Fibroblast of the conjunctiva (primary cell): ENCODE data around the gene SNTA1.
"Not testable (repeated sequence)": the region's sequence is repeated elsewhere in the genome, so short reads cannot be mapped to it uniquely, and the experiment has no call there.

Source experiments
- DNase-seq: peaks from one replicate; pipeline ENCODE4 v3.0.0-alpha.2; 2010; ENCODE audit warnings: low read depth

SNTA1 gene

GRCh38 chr20:33443512-33444239 is at the start of gene SNTA1:
Gene SNTA1 (minus strand): TSS chr20:33443763. CDS start chr20:33443620, 143 bp downstream.
- peak; percentile 60 for DNase-seq

- DNase-seq, result no peak
Observed at GRCh38 chr20:33490934-33491656, 47.5 kb upstream of the SNTA1 start.

- DNase-seq, result peak; percentile 9
Observed at GRCh38 chr20:33490023-33490933, 46.7 kb upstream of the SNTA1 start, which contains the start of gene CBFA2T2. Gene CBFA2T2 (plus strand): TSS chr20:33490096. CDS start chr20:33490268, 172 bp downstream.

DNA sequence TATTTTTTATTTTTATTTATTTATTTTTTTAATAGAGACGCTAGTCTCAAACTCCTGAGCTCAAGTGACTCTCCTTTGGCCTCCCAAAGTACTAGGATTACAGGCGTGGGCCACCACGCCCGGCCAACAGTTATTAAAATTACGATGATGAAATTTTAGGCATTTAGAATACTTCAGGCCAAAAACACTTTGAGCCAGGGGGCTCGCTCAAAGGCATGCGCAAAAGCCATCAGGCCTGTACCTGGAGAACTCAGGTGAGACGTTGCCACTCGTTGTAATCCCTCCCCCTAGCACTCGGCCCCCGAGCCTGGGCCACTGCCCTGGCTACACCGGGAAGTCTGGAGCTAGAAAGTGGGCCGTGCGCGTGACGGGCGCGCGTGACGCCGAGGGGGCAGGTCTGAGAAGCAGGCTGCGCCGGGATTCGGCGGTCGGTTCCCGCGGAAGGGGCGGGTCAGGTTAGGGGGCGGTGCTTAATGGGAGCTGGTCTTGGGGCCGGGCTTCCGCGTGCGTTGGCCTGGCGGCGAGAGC is 46.0 kb upstream of the SNTA1 start:
- peak; percentile 92 for DNase-seq

DNA sequence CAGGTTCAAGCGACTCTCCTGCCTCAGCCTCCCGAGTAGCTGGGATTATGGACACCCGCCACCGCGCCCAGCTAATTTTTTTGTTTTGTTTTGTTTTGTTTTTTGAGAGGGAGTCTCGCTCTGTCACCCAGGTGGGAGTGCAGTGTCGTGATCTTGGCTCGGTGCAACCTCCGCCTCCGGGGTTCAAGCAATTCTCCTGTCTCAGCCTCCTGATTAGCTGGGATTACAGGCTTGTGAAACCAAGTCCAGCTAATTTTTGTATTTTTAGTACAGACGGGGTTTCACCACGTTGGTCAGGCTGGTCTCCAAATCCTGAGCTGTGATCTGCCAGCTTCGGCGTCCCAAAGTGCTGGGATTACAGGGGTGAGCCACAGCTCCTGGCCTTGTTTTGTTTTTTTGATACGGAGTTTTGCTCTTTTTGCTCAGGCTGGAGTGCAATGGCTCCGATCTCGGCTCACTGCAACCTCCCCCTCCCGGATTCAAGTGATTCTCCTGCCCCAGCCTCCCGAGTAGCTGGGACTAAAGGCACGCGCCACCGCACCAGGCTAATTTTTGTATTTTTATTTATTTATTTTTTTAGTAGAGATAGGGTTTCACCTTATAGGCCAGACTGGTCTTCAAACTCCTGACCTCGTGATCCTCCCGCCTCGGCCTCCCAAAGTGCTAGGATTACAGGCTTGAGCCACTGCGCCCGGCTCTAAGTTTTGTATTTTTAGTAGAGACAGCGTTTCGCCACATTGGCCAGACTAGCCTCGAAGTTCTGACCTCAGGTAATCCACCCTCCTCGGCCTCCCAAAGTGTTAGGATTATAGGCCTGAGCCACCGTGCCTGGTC is 45.3 kb upstream of the SNTA1 start:
- DNase-seq, result not testable (repeated sequence)

- DNase-seq, result no peak
Observed at GRCh38 chr20:33488201-33488600, 44.6 kb upstream of the SNTA1 start.

DNA sequence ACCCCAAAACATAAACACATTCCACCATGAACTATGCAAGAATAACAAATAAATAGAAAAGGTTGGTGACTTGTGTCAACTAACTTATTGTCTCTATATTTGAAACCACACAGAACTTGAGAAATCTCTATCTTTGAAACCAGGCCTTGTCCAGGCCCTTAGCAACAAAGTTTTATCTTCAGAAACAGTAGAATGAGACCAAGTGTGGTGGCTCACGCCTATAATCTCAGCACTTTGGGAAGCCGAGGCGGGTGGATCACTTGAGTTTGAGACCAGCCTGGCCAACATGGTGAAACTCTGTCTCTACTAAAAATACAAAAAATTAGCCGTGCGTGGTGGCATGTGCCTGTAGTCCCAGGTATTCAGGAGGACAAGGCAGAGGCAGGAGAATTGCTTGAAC is 39.6 kb upstream of the SNTA1 start:
- not testable (repeated sequence) for DNase-seq

- DNase-seq, result no peak
Observed at GRCh38 chr20:33482581-33482980, 39.0 kb upstream of the SNTA1 start.

DNA sequence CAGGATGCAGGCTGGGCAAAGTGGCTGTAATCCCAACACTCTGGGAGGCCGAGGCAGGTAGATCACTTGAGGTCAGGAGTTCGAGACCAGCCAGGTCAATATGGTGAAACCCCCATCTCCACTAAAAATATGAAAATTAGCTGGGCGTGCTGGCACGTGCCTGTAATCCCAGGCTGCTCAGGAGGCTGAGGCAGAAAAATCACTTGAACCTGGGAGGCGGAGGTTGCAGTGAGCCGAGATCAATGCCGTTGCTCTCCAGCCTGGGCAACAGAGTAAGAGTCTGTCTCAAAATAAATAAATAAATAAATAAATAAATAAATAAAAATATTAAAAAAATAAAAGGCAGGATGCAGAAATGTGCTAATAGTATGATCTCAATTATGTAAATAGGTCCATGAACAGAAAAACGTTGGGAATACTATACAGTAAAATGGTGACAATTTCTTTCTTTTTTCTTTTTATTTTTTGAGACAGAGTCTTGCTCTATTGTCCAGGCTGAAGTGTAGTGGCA is 37.9 kb upstream of the SNTA1 start:
- no peak for DNase-seq

DNA sequence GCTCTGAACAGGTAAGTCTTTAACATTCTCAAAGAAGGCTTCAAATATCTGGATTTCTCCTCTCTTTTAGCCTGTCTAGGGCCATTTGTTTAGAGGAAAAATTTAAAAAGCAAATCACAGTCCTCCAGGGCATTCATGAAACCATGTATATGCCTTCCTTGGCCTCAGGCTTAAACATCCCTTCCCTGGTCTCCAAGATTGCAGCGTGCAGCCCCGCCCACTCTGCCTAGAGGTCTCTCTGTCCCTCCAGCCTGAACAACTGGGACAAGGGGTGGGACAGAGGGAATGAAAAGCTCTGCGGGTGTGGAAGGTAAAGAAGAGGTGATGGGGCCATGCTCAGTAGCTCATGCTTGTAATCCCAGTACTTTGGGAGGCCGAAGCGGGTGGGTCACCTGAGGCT is 36.5 kb upstream of the SNTA1 start:
- no peak for DNase-seq

GRCh38 chr20:33477386-33478234 is 34.0 kb upstream of the SNTA1 start:
- no peak for DNase-seq

DNA sequence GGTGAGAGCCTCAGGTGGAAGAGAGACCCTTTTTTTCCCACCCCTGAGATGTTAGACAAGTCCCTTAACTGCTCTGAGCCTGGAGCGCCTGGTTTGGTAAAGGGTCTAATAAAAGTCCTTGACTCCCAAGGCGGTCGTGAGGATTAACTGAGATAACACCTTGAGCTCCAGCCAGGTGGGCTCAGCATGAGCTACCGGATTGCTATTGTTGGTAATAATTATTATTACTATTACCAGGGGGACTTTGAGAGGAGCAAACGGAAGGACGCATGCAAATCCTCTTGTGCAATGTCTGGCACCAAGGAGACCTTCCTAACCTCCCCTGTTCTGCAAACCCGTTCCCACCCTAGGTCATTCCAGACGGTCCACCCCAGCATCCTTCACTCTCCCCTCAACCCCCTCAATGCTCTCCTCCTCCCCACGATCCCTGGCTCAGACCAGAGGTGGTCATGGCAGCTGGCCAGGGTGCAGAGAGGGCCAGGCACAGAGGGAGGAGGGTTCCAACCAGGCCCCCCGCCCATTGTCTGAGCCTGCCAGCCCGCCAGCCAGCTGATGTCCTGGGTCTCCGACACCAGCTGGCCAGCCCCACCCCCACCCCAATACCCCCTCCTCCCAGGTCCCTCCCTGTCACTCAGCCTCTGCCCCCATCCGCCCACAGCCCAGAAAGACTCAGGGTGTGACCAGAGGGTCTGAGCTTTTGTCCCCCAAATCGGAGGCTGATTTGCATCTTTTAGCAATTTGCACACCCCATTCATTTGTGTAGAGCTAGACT is 32.0 kb upstream of the SNTA1 start:
- no peak for DNase-seq

GRCh38 chr20:33474963-33475362 is 31.4 kb upstream of the SNTA1 start:
- no peak for DNase-seq

DNA sequence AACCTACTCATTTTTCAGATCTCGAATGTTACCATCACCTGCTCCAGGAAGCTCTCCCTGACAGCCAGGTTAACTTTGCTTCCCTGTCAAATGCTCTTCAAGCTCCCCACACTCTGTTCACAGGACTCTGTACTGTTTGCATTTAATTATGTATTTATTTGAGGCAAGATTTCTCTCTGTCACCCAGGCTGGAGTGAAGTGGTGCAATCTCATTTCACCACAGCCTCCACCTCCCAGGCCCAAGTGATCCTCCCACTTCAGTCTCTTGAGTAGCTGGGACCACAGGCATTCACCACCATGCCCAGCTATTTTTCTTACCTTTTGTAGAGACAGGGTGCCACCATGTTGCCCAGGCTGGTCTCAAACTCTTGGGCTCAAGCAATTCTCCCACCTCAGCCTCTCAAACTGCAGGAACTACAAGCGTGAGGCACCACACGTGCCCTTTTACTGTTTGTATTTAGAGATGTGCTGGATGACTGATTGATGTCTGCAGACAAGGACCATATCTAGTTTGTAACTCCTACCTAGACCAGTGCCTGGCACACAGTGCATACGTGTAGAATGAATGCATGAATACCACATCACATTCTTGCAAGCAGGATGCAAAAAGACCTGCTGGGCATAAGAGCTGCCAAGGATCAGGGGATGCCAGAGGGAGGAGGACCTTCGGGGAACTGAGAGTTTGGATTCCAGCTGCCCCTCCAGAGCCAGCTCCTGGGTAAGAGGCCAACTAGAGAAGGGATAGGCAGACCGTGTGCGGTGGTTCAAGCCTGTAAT is 30.7 kb upstream of the SNTA1 start:
- no peak for DNase-seq

- DNase-seq, result no peak
Observed at GRCh38 chr20:33472868-33473435, 29.4 kb upstream of the SNTA1 start.

GRCh38 chr20:33470866-33471265 is 27.3 kb upstream of the SNTA1 start:
- no peak for DNase-seq

- DNase-seq, result no peak
Observed at GRCh38 chr20:33470457-33470856, 26.9 kb upstream of the SNTA1 start.

- no peak for DNase-seq
Observed at GRCh38 chr20:33466303-33466646, 22.7 kb upstream of the SNTA1 start.
